A375 (cell line): ENCODE results near the gene ADPRH. TPM values are rescaled to one million over a fixed set of nuclear protein-coding genes. Genes with fewer than 3 reads are reported as not detected.

Source experiments
- total RNA-seq: library from RNA; depleted of rRNA; stranded (reverse); fragments of >200 nt; shearing (Covaris generic); gene quantifications from 2 replicates; pipeline ENCODE4 v1.2.3, GENCODE V29; 2014; rRNA removed

ADPRH gene
- total RNA-seq = 2.0 and 2.3 TPM in 2 replicates

DNA sequence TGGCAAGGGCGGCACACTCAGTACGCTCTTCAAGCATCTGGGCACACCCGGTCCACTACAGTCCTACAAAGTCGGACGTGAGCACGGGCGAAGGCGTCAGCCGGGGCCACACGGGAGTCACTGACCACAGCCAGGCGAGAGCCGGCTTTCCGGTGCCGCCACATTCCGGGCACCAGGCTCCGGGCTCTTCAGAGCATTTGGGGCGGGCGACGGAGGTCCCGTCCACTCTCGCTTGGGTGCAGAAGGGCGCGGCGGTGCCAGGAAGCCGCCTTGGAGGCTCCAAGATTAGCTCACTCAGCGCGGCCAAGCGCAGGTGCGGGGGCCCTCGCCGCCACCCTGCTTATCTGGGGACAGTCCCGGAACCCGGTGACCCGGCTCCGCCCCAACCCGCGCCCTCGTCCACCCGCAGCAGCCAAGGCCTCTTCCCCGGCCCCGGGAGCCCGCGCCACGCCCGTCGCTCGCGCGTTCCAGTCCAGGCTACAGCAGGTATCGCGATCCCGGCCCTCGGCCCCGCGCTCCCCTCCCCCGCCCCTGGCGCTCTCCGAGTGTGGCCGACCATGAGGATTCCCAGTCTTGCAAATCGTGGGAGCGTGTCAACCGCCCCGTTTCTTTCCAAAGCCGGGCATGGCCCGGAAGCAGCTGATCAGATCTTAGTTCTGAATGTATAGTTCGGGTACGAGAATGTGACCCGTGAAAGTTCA, at the start of gene ADPRH:
Gene ADPRH, plus strand, starts transcription at position 127 of the 701 bp plus-strand sequence. CDS start 2,678 bp downstream, outside the sequence.

DNA sequence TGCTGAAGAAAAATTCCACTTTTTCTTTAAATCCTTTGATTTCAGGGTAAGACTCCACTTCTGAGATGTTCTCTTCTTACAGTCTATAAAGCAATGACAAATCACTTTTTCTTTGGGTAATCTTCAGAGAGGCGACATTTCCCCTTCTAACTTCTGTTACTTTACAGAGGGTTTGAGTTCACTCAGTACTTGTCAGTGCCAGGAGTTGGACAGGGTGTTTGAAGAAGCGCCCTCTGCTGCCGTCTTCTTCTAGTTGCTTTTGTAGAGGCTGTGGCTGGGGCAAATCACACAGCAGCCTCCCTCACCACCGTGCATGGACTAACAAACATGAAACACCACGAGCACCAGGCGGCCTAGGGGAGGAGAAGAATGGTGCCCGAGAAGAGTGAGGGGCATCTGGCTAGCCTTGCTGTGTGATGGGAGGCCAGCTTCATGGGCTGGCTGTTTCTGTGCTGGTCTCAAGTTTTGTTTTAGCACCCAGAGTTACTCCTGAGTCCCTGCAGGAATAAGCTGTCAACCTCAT, 19.8 kb upstream of the ADPRH start, which contains the start of gene CD80:
Gene CD80, minus strand, starts transcription at position 174 of the 523 bp plus-strand sequence. CDS start 1,886 bp downstream, outside the sequence.

GRCh38 chr3:119597548-119598288, 18.4 kb downstream of the ADPRH start, which contains the start of gene PLA1A:
Gene PLA1A (plus strand): TSS chr3:119597885. CDS start chr3:119597914, 29 bp downstream.

Other genes with a start within 250 kb of the ADPRH start
- 33.5 and 48.4 TPM in 2 replicates for gene TMEM39A, start 115.9 kb upstream of the ADPRH start, total RNA-seq
- gene POGLUT1, start 110.5 kb upstream of the ADPRH start, total RNA-seq = 13.2 and 15.5 TPM in 2 replicates
- gene TIMMDC1, start 80.9 kb upstream of the ADPRH start, total RNA-seq = 91.3 and 112 TPM in 2 replicates
- gene CD80, start 19.9 kb upstream of the ADPRH start, total RNA-seq = not detected in 2 replicates
- not detected in 2 replicates for gene PLA1A, start 18.4 kb downstream of the ADPRH start, total RNA-seq
- 0.05 and 0.19 TPM in 2 replicates for gene POPDC2, start 81.1 kb downstream of the ADPRH start, total RNA-seq
- 77.0 and 102 TPM in 2 replicates for gene COX17, start 97.9 kb downstream of the ADPRH start, total RNA-seq
- 0.50 and 2.3 TPM in 2 replicates for gene CFAP91, start 123.5 kb downstream of the ADPRH start, total RNA-seq
- gene NR1I2, start 202.6 kb downstream of the ADPRH start, total RNA-seq = not detected in 2 replicates